ENCODE data around the gene CRISPLD2.
"Not testable (repeated sequence)": the region's sequence is repeated elsewhere in the genome, so short reads cannot be mapped to it uniquely, and the experiment has no call there.

Gene CRISPLD2

DNA sequence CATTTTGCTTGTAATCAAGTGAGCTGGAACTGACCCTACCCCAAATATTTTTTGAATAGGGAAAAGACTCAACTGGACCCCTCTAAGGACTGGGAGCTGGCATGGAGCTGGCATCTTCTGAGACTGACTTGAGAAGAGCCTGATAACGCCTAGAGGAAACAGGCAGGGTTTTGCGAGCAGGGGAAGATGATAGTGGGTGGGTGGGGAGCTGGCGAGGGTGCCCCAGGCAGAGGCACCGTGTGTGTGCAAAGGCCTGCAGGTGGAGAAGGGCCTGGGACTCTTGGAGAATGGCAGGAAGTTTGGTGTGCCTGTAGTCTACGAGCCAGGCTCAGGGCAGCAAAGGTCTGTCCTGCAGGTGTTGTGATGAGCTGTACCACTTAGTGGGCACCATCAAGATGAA is 4.1 kb downstream of the CRISPLD2 start:
- Histone ChIP-seq H3K27me3 (ENCODE audit: control insufficient read depth, insufficient read depth, low read length) (peaks cover 27% of the 10 kb centered on the region), H3K4me1 (ENCODE audit: control insufficient read depth, low read depth, low read length) (no peaks in the 10 kb centered on the region), H3K36me3 (ENCODE audit: control insufficient read depth, low read depth, low read length) (no peaks in the 10 kb centered on the region), H3K9ac (ENCODE audit: low read length) (no peak overlapping the region), H3K9me3 (ENCODE audit: control insufficient read depth, low read depth, low read length) (no peaks in the 10 kb centered on the region), H3K4me3 (ENCODE audit: low read length) (no peak overlapping the region), H3K27ac (ENCODE audit: low read length) (no peak overlapping the region)

DNA sequence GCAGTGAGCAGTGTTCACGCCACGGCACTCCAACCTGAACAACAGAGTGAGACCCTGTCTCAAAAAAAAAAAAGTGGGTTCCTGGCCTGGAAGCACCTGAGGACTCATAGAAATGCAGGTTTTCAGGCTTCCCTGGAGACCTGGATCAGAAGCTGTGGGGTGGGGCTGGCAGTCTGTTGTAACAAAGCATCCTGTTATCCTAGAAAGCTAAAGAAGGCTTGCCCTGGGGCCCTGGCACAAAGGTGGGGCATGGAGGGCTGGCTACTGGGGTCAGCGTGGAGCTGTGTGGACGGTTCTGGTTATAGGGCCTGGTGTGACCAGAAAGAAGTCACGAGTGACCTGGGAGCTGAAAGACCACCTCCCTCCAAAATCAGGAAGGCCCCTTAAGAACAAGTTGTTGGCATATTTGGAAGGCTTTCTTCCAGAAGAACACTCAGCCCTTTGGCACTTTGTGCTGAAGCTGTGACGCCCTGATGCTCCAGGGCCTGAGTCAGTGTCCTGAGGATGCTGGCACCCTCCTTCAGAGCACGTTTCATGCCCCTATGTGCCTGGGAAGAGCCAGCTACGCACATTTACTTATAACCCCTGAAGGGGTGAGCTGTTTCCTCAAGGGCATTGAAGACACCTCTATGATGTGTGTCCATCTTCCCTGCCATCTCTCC is 6.2 kb downstream of the CRISPLD2 start:
- Histone ChIP-seq H3K9me3 (ENCODE audit: control insufficient read depth, low read depth, low read length) (no peaks in the 10 kb centered on the region), H3K36me3 (ENCODE audit: control insufficient read depth, low read depth, low read length) (no peaks in the 10 kb centered on the region), H3K27me3 (ENCODE audit: control insufficient read depth, insufficient read depth, low read length) (peaks cover 7% of the 10 kb centered on the region), H3K27ac (ENCODE audit: low read length) (no peak overlapping the region), H3K4me3 (ENCODE audit: low read length) (no peak overlapping the region), H3K9ac (ENCODE audit: low read length) (no peak overlapping the region), H3K4me1 (ENCODE audit: control insufficient read depth, low read depth, low read length) (no peaks in the 10 kb centered on the region)

DNA sequence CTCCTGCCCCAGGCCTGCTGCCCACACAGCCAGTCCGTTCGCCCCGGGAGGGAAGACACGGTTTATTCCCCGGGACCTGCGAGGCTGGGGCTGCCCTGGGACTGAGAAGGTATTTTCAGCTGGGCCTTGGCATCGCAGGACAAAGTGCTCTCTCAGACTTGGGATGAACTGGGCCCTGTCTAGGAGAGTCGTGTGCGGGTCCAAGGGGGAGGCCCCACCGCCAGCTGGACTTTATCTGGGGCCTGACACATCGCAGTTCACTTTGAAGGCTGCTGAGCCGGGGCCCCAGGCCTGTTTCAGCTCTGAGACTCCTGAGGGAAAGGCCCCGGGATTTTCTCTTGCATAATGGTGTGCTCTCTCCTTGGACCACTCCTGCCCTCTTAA is 6.8 kb downstream of the CRISPLD2 start:
- H3K9ac ChIP-seq (ENCODE audit: low read length): no peak overlapping the region
- H3K9me3 ChIP-seq (ENCODE audit: control insufficient read depth, low read depth, low read length): no peaks in the 10 kb centered on the region
- no peaks in the 10 kb centered on the region for H3K36me3 ChIP-seq (ENCODE audit: control insufficient read depth, low read depth, low read length)
- H3K27me3 ChIP-seq (ENCODE audit: control insufficient read depth, insufficient read depth, low read length): peaks cover 2% of the 10 kb centered on the region
- H3K4me1 ChIP-seq (ENCODE audit: control insufficient read depth, low read depth, low read length): no peaks in the 10 kb centered on the region
- H3K27ac ChIP-seq (ENCODE audit: low read length): no peak overlapping the region
- H3K4me3 ChIP-seq (ENCODE audit: low read length): no peak overlapping the region

DNA sequence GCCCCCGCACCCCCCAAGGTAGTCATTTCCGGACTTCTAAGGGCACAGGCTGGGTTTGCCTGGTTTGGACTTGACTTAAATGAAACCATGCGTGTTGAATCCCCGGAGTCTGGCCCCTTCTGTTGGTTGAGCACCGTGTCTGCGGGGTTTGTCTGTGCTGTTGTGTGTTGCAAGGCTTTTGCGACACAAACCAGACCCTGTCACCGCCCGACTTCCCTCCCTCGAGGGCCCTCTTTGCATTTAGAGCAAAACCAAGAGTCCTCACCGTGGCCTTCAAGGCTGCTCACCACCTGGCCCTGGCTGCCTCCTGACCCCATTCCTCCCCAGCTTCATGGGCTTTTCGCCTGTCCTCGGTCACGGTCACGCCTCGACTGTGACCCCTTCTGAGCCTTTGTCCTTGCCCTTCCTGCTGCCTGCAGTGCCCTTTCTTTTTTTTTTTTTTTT is 7.4 kb downstream of the CRISPLD2 start:
- H3K9ac ChIP-seq (ENCODE audit: low read length): no peak overlapping the region
- H3K4me1 ChIP-seq (ENCODE audit: control insufficient read depth, low read depth, low read length): no peaks in the 10 kb centered on the region
- no peaks in the 10 kb centered on the region for H3K27me3 ChIP-seq (ENCODE audit: control insufficient read depth, insufficient read depth, low read length)
- H3K27ac ChIP-seq (ENCODE audit: low read length): no peak overlapping the region
- no peak overlapping the region for H3K4me3 ChIP-seq (ENCODE audit: low read length)
- H3K36me3 ChIP-seq (ENCODE audit: control insufficient read depth, low read depth, low read length): no peaks in the 10 kb centered on the region
- H3K9me3 ChIP-seq (ENCODE audit: control insufficient read depth, low read depth, low read length): no peaks in the 10 kb centered on the region

DNA sequence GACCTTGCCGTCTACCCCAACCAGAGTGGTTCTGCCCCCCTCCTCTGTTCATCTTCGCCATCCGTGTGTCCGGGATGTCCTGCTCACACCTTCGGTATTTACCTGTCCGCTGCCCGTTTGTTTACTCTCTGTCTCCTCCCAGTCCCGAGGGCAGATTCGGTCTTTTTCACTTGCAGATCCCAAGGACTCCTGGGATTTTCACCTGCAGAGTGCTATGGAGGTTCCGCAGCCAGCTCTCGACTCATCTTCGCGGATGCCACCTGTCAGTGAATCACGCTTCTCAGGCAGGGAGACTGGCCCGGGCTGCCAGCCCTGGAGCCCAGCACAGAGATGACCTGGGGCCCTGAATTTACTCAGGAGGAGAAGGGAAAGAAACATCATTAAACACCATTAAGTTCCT is 8.1 kb downstream of the CRISPLD2 start:
- Histone ChIP-seq H3K27ac (ENCODE audit: low read length) (no peak overlapping the region), H3K4me3 (ENCODE audit: low read length) (no peak overlapping the region), H3K36me3 (ENCODE audit: control insufficient read depth, low read depth, low read length) (no peaks in the 10 kb centered on the region), H3K27me3 (ENCODE audit: control insufficient read depth, insufficient read depth, low read length) (no peaks in the 10 kb centered on the region), H3K9ac (ENCODE audit: low read length) (no peak overlapping the region), H3K9me3 (ENCODE audit: control insufficient read depth, low read depth, low read length) (no peaks in the 10 kb centered on the region), H3K4me1 (ENCODE audit: control insufficient read depth, low read depth, low read length) (no peaks in the 10 kb centered on the region)

DNA sequence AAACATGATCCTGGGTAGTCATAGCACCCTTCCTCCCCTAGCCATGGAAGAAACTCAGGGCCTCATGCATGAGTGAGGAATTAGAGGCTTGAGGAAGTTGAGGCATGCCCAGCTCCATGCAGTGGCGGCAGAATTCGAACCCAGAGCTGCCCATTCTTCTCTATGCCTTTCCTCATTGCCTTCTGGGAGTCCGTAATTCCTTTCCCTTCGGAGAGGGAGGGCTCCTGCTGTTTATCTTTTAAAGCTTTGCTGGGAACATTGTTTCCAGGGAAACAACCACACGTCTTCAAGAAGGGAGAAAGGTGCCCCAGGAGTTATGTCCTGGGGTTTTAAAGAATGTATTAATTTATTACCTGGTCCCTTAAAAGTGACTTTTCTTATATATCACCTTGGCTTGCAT is 8.5 kb downstream of the CRISPLD2 start:
- H3K36me3 ChIP-seq (ENCODE audit: control insufficient read depth, low read depth, low read length): no peaks in the 10 kb centered on the region
- no peak overlapping the region for H3K27ac ChIP-seq (ENCODE audit: low read length)
- no peak overlapping the region for H3K9ac ChIP-seq (ENCODE audit: low read length)
- H3K4me3 ChIP-seq (ENCODE audit: low read length): no peak overlapping the region
- no peaks in the 10 kb centered on the region for H3K9me3 ChIP-seq (ENCODE audit: control insufficient read depth, low read depth, low read length)
- no peaks in the 10 kb centered on the region for H3K4me1 ChIP-seq (ENCODE audit: control insufficient read depth, low read depth, low read length)
- H3K27me3 ChIP-seq (ENCODE audit: control insufficient read depth, insufficient read depth, low read length): no peaks in the 10 kb centered on the region

DNA sequence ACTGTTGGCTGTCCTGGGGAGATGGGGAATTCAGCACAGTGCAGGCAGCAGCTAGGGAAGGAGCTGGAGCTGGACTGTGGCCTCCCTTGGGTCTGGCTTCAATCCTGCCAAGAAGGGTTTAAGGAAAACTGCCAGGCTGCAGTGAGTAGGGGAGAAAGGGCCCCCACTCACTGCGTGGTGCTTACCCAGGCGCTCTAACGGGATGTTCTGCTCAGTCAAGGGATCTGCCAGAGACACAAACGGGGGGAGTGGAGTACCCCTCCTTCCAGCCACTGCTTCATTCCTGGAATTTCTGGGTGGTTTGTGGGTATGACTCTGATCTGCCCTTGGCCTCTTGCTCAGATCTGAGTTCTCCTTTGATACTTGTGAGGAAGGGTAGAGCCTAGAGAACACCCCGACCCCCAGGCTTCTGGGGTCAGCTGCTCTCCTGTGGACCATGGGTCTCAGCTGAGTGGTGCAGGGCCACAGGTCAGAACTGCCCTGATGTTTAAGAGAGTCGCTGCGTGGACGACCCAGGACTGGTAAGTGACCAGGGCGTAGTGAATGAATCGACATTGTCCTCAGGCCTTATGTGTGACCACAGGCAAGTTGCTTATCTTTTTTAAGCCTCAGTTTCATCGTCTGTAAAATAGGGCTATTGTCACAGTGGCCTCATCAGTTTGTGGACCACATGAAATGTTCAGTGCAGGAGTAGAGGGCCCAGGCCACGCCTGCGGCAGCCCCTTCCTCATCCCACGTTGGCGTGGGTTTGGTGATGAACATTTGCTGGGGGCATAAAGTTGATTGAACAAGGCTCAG is 9.6 kb downstream of the CRISPLD2 start:
- Histone ChIP-seq H3K9me3 (ENCODE audit: control insufficient read depth, low read depth, low read length) (no peaks in the 10 kb centered on the region), H3K4me3 (ENCODE audit: low read length) (no peak overlapping the region), H3K27ac (ENCODE audit: low read length) (no peak overlapping the region), H3K36me3 (ENCODE audit: control insufficient read depth, low read depth, low read length) (no peaks in the 10 kb centered on the region), H3K27me3 (ENCODE audit: control insufficient read depth, insufficient read depth, low read length) (no peaks in the 10 kb centered on the region), H3K9ac (ENCODE audit: low read length) (no peak overlapping the region), H3K4me1 (ENCODE audit: control insufficient read depth, low read depth, low read length) (no peaks in the 10 kb centered on the region)

DNA sequence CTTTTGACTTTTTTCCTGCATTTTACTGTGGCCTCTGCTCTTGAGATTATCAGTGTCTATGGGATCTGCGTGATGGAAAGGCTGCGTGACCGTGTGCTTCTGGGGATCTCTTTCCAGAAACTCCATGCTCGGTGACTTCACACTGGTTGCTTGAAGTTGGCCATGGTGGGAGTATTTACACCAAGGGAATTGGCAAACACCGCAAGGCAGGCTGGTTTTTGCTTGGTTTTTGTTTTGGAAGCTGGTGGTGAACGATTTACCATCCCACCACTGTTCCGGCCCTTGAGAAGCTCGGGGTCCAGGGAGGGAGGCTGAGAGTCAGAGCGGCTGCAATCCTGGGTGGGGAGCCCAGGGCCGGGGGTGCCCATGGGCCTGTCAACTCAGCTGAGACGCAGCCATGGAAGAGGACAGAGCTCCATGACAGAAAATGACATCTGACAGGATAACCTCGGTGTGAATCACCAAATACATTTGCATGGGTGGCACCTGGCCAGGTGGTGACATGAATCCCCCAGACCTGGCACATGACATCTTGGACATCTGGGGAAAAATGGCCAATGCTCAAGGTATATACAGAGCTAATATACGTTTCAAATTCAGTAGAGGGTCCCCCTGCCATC is 11.1 kb downstream of the CRISPLD2 start:
- Histone ChIP-seq H3K4me1 (ENCODE audit: control insufficient read depth, low read depth, low read length) (peaks cover 1% of the 10 kb centered on the region), H3K4me3 (ENCODE audit: low read length) (no peak overlapping the region), H3K27me3 (ENCODE audit: control insufficient read depth, insufficient read depth, low read length) (no peaks in the 10 kb centered on the region), H3K27ac (ENCODE audit: low read length) (no peak overlapping the region), H3K9ac (ENCODE audit: low read length) (no peak overlapping the region), H3K36me3 (ENCODE audit: control insufficient read depth, low read depth, low read length) (no peaks in the 10 kb centered on the region), H3K9me3 (ENCODE audit: control insufficient read depth, low read depth, low read length) (no peaks in the 10 kb centered on the region)

DNA sequence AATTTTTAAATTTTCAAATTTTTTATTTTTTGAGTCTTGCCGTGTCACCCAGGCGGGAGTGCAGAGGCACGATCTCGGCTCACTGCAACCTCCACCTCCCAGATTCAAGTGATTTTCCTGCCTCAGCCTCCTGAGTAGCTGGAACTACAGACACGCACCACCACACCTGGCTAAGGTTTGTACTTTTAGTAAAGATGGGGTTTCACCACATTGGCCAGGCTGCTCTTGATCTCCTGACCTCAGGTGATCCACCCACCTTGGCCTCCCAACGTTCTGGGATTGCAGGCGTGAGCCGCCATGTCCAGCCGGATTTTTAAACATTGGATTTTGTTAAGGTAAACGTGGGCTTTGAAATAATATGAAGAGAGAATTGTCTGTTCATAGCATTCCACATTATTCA is 11.9 kb downstream of the CRISPLD2 start:
- not testable (repeated sequence) for H3K9ac ChIP-seq (ENCODE audit: low read length); H3K4me3 ChIP-seq (ENCODE audit: low read length); H3K4me1 ChIP-seq (ENCODE audit: control insufficient read depth, low read depth, low read length); H3K27ac ChIP-seq (ENCODE audit: low read length); H3K9me3 ChIP-seq (ENCODE audit: control insufficient read depth, low read depth, low read length); H3K36me3 ChIP-seq (ENCODE audit: control insufficient read depth, low read depth, low read length); H3K27me3 ChIP-seq (ENCODE audit: control insufficient read depth, insufficient read depth, low read length)

DNA sequence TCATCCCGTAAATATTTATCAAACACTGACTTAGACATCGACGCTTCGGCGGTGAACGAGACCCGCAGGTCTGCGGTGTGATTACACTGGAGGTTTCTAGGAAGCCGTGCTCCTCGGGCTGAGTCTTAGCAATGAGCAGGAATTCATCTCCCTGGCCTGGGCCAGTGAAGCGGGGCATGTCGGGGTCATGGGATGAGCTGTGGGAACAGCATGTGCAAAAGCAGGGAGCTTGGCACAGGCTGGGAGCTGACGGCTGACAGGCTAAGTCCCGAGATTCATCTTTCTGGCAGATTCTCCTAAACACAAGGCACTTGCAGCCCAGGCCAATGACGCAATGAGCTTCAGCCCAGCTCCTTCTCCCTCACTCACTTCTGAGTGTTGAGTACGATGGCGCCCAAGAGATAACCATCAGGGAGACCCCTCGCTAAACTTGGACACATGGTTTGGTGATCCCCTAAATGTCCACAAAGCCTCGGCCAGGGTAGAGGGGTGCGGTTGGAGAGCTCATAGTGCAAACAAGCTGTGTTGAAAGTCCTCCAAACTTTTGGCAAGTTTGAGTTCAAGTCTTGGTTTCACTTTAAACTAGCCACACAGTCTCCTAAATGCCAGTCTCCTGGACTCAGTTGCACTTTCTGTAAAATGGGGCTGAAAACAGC is 12.8 kb downstream of the CRISPLD2 start:
- peaks cover 7% of the 10 kb centered on the region for H3K4me1 ChIP-seq (ENCODE audit: control insufficient read depth, low read depth, low read length)

DNA sequence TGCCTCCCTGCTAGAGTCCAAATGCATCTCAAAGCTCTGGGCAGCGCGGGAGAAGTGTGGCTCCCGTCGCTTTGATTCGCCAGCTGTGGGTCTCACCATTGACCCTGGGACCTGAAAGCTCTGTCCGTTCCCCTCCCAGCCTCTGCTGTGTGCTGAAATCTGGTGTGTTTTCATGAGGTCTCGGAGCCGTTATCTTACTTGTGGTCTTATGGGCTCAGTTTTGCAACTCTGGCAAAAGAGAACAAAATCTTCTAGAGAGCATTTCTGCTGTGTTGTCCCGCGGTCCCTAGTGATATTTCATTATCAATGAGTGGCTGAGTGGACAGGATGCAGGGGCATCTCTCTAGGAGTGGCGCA is 13.3 kb downstream of the CRISPLD2 start:
- H3K36me3 ChIP-seq (ENCODE audit: control insufficient read depth, low read depth, low read length): no peaks in the 10 kb centered on the region
- H3K27ac ChIP-seq (ENCODE audit: low read length): no peak overlapping the region
- no peaks in the 10 kb centered on the region for H3K27me3 ChIP-seq (ENCODE audit: control insufficient read depth, insufficient read depth, low read length)
- H3K4me3 ChIP-seq (ENCODE audit: low read length): no peak overlapping the region
- no peaks in the 10 kb centered on the region for H3K9me3 ChIP-seq (ENCODE audit: control insufficient read depth, low read depth, low read length)
- H3K4me1 ChIP-seq (ENCODE audit: control insufficient read depth, low read depth, low read length): peaks cover 7% of the 10 kb centered on the region
- no peak overlapping the region for H3K9ac ChIP-seq (ENCODE audit: low read length)

More for the DNA sequence above, 12.8 kb downstream of the CRISPLD2 start:
- no peaks in the 10 kb centered on the region for H3K36me3 ChIP-seq (ENCODE audit: control insufficient read depth, low read depth, low read length)
- H3K9ac ChIP-seq (ENCODE audit: low read length): no peak overlapping the region
- no peak overlapping the region for H3K4me3 ChIP-seq (ENCODE audit: low read length)
- H3K27ac ChIP-seq (ENCODE audit: low read length): no peak overlapping the region
- H3K9me3 ChIP-seq (ENCODE audit: control insufficient read depth, low read depth, low read length): no peaks in the 10 kb centered on the region
- no peaks in the 10 kb centered on the region for H3K27me3 ChIP-seq (ENCODE audit: control insufficient read depth, insufficient read depth, low read length)

Data from iPS-18a (cell line).